CD4-positive, alpha-beta T cell treated with Interleukin-12 subunit alpha and Interleukin-12 subunit beta, for 1 hour (primary cell): ENCODE results near the gene RASA4B.
"Not testable (repeated sequence)": the region's sequence is repeated elsewhere in the genome, so short reads cannot be mapped to it uniquely, and the experiment has no call there.

Experiments used
- DNase-seq: peaks from one replicate; pipeline ENCODE4 v3.0.0-alpha.2; 2020

RASA4B gene

DNA sequence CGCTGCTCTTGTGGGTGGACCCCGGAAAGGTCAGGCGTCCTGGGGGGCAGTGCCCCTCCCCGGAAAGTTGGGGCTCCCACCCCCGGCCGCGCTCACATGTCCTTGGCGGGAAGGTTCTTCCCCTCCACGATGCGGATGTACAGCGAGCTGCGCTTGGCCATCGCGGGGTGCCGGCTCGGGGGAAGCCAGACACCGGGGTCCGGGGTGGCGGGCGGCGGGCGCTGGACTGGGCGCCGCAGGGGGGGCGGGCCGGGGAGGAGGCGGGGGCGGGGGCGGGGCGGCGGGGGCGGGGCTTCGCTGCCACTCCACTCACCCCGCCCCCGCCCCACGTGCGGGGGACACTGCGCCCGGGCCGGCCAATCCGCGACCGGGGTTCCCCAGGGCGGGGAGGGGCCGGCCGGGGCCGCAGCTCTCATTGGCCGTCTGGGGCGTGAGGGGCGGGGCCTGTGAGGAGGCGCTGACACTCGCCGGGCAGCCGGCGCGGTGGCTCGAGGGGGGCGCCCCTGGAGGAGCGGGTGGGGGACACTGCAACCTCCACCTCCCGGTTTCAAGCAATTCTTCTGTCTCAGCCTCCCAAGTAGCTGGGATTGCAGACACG lies at the start of gene RASA4B:
TSS of gene RASA4B (minus strand) at position 228 of the 598 bp plus-strand sequence. CDS start at position 161, 67 bp downstream.
- DNase-seq, result peak; percentile 43

DNA sequence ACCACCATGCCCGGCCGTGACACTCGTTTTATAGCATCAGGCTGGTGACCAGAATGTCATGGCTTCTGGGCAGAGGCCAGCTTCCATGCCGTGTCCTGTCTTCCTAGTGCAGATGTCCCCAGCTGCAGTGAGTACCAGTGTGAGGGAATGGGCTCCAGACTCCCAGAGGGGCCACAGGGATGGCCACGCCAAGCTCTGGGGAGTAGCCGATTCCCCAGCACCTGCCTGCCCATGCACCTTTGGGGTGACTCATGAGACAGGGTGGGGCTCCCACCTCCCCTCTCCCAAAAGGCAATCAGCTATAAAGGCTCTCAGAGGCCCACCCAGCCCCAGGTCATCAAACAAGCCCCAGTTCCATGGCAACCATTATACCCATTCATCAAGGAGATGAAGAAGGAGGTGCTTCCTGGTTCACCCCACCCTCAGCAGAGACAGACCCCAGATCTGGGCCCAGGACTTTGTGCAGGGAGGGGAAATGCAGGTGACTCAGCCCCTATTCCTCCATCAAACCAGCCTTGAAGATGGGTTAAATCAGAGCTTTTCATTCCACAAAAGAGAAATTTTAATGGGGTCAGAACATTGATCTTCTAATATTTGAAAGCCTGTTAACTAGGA lies 33.3 kb upstream of the RASA4B start, which contains the start of gene SPDYE2:
TSS of gene SPDYE2 (plus strand) at position 419 of the 615 bp plus-strand sequence. CDS start 2,030 bp downstream, outside the sequence.
- DNase-seq, result not testable (repeated sequence)

DNA sequence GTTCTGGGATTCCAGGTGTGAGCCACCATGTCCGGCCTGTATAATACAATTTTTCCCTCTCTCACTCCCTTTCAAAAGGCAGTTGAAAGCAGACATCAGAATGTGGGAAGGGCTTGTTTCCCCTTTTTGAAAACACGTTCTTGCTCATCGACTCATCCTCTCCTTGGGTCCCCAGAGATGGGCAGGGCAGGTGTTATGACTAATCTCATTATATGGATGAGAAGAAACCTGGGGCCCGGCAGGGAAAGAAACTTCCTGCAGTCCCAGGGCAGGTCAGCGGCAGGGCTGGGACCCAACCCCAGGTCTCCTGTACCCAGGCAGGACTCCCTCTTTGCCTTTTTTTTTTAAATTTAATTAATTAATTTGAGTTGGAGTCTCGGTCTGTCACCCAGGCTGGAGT lies 28.8 kb upstream of the RASA4B start:
- DNase-seq, result not testable (repeated sequence)

DNA sequence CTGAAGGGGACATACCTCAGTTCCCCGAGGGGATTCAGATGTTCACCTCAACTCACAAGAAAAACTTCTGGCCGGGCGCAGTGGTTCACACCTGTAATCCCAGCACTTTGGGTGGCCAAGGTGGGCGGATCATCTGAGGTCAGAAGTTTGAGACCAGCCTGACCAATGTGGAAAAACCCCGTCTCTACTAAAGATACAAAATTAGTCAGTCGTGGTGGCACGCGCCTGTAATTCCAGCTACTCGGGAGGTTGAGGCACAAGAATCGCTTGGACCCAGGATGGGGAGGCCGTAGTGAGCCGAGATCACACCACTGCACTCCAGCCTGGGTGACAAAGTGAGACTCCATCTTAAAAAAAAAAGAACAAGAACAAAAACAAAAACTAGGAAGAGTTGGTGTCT lies 27.7 kb upstream of the RASA4B start:
- not testable (repeated sequence) for DNase-seq

DNA sequence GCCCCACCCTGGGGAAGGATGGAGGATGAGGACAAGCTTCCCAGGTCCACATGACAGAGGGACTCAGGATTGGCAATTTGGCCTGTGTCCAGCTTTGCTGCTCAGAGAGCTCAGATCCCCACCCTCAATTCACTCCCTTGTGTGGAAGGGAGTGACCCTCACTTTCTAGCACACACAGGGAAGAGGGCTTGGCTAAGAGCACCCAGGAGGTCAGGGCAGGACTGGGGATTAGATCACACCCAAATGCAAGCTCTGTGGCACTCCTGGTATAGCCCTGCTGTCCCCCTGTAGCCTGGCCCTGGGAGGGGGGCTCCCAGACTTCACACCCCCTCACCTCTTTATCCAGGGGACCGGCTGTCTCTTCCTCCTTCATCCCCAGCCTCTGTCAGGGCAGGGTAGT lies 26.8 kb upstream of the RASA4B start:
- DNase-seq, result not testable (repeated sequence)

DNA sequence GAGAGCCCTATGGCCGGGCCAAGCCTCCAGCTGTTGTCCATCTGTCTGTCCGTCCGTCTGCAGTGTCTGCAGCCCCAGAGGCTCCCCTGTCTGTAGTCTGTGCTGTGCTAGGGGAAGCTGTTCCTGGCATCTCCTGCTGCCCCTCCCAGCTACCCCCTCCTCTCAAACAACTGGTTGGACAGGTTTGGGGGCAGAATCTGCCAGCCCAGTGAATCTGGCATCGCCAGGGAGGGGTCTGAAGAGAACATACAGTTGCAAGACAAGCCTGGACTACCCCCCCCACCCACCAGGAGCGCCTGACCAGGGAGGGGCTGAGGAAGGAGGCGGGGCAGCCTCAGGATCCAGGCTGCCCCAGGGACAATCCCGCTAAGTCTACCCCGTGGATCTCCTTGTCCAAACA lies 26.0 kb upstream of the RASA4B start, which contains the start of gene UPK3BL2:
TSS of gene UPK3BL2 (minus strand) at position 101 of the 400 bp plus-strand sequence. CDS start at position 41, 60 bp downstream.
- not testable (repeated sequence) for DNase-seq

DNA sequence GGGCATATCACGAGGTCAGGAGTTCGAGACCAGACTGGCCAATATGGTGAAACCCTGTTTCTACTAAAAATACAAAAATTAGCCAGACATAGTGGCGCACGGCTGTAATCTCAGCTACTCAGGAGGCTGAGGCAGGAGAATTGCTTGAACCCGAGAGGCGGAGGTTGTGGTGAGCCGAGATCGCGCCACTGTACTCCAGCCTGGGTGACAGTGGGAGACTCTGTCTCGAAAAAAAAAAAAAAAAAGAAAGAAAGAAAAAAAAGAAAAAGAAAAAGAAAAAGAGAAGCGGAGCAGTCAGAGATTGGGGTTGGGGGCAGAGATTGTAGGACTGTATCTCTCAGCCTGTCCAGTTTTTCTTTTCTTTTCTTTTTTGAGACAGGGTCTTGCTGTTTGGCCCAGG lies 25.2 kb upstream of the RASA4B start:
- DNase-seq, result not testable (repeated sequence)

DNA sequence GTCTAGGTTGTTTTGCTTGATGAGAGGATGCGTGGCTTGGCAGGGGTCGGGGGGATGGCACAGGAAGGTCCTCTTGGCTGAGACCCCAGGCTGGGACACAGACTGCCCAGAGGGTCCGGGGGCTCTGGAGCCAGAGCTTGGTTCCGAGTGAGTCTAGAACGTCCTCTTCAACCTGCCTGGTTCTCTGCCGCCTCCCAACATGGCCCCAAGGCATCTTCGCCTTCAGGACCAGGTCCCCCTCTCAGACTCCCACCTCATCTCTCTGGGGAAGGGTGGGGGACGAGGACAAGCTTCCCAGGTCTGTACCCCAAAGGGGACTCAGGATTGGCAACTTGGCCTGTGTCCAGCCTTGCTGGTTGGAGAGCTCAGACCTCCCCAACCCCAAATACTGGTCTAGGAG lies 24.5 kb upstream of the RASA4B start:
- not testable (repeated sequence) for DNase-seq

DNA sequence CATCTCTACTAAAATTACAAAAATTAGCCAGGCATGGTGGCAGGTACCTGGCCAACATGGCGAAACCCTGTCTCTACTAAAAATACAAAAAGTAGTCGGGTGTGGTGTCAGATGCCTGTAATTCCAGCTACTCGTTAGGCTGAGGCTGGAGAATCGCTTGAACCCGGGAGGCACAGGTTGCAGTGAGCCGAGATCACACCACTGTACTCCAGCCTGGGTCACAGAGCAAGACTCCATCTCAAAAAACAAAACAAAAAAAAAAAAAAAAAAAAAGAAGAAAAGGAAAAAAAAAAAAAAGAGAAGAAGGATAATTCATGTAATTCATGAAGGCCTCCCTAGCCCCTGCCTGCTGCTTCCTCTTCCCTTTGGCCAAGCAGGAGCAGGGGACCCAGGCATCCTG lies 23.0 kb upstream of the RASA4B start:
- DNase-seq, result not testable (repeated sequence)

DNA sequence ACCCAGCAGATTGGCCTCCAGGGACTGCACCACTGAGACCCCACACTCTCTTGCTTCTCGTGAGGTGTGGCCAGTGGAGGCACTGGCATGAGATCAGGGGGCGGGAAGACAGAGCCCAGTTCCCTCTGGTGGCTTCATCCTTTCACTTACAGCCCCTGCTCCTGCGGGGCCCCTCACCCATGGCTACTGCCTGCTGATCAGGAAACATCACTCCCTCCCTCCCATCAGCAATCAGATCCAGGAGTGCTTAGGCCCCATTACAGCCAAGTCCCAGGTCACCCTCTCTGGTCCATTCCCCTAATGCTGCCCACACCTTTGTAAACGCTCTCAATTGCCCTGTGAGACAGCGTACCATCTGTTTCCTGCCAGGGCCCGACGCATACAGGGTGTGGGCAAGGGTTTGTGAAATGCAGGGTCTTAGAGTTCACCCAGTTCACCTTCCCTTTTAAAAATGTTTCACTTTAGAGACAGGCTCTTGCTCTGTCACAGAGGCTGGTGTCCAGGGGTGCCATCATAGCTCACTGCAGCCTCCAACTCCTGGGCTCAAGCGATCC lies 17.6 kb upstream of the RASA4B start:
- DNase-seq, result not testable (repeated sequence)

DNA sequence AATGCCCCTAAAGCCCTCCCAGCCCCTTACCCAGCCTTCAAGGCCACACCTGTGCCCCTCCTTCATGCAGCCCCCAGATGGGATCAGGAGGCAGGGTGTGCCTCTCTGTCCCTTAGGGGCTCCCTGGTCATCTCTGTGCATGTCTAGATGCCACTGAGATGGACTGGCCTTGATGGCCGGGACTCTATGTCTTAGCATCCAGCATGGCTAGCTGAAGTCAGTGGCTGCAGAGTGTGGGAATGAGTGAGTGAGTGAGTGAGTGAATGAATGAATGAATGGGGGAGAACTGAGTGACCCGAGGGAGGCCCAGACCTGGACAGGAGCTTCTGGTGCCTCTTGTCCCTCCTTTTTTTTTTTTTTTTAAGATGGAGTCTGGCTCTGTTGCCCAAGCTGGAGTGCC lies 14.6 kb upstream of the RASA4B start:
- not testable (repeated sequence) for DNase-seq

DNA sequence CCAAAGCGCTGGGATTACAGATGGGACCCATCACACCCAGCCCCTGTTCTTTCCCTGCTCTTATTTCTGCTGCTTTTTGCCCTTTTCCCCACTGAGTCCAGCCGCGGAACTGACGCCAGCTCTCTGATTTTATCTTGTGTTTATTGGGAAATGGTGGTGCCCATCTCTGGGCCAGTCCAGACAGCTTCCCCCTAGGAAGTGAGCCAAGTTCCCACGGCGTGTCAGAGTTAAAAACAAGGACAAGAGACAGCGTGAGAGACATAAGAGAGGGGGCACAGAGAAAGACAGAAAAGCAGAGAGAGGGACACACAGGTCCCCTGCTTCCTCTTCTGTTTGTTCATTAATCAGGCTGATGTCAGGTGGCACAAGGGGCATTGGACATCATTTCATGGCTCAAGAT lies 14.0 kb upstream of the RASA4B start:
- not testable (repeated sequence) for DNase-seq

DNA sequence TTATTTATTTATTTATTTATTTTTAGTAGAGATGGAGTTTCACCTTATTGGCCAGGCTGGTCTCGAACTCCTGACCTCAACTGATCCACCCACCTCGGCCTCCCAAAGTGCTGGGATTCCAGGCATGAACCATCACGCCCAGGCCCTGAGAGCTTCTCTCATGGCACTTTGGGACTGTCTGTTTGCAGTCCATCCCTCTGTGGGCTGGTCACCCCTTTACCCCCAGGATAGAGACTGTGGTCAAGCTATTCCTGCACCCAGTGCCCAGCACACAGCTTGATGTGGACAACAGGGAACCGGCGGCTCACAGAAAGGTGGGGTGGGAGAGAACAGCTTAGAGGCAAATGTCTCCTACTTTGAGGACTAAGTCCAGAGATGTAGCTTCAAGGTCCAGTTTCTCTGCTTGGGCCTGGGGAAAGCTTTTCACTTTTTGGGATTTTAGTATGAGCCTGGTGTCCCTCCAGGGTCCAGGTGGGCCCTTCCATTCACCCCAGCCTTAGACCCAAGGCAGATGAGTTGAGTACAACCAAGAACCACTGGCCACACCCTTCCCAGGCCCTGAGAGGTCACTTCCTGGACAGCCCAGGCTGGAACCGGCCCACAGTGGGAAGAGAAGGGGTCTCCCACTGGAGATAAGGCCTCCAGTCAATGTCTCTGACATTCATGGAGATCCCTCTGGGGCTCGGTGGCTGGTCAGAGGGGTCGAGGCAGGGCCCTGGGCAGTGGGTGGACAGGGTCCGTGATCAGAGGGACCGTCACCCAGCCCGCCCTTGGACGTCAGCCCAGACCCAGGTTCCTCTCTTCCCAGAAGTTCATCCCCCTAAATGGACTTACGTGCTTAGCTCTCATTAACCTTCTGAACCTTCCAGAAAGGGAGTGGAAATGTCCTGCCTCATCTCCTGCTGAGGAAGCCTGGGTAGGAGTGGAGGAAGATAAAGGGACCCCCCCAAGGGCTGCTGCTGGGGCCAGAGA lies 10.5 kb upstream of the RASA4B start:
- not testable (repeated sequence) for DNase-seq

DNA sequence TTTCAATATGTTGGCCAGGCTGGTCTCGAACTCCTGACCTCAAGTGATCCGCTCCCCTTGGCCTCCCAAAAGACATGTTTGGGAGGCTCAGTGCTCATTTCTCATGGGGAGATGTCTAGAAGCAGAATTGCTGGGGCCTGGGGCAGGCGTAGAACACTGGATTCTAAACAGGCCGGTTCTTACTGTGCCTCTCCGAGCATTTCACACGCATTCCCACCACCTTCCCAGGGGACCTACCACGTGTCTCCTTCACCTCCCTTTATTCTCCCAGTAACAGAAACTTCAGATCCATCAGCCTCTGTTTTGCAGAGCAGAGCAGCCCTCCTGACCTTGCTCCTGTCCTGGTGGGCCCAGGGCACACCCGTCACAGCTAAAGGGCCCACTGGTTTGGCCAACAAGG lies 9.6 kb upstream of the RASA4B start:
- not testable (repeated sequence) for DNase-seq

DNA sequence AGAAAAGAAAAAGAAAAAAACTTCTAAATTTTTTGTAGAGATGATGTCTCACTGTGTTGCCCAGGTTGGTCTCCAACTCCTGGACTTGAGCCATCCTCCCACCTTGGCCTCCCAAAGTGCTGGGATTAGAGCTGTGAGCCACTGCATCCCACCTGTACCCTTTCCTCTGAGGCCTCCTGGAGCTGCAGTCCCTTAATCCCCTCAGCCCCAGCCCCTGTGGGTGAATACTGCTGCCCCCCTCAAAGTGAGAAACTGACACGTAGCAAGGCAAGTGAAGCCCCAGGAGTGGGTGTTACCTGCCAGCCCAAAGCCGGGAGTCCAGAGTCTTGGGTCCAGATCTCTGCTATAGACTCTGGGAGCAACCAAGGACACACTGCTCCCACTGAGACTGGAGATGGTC lies 7.2 kb upstream of the RASA4B start:
- DNase-seq, result not testable (repeated sequence)

DNA sequence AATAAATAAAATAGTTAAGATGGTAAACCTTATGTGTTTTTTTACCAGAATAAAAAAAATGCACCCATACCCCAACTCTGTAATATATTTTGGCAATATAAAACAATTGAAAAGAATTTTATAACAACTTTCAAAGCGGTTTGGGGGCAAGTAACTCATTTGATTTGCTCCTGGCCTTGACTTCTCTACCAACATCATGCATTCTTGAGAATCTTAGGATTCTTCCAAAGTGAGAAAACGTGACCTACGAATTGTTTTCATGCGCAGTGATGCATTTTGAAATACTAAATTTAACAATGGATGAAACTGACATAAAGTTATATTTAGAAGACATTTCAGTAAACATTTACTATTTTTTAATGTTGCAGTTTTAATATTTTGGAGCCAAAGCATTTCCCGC lies 3.2 kb upstream of the RASA4B start:
- DNase-seq, result not testable (repeated sequence)

DNA sequence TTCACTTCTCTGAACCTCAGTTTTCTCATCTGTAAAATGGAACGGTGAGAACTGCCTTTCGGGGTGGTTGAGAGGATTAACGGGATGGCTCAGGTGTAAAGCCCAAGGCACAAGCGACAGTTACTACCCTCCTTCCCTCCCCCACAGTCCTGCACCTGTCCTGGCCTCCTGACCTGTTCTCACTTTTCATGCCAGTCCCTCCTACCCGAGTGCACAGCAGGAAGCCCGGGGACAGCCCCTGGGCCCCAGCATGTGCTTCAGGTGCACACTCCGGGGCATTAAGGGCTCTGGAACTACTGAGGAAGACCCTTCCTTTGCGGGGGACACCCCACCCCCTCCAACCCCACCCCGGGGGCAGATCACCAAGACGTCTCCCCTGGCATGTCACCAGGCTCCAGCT lies 626 bp downstream of the RASA4B start:
- not testable (repeated sequence) for DNase-seq

DNA sequence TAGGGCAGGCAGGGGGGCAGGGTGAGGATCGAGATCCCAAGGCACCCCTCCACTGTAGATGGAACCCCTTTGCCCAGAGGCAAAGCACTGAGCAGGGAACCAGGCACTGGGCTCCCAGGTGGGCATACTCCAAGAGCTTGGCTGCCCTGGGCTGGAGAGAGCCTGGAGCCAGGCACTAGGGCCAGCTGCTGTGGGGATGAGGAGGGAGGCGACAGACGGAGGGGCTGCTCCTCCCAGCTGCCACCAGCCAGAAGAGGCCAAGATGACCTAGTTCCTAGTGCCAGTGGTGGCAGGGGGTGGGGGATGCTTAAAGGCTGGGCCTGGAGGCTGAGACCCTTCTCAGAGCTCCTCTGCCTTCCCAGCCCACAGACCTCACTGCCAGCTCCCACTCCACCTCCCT lies 1.7 kb downstream of the RASA4B start:
- DNase-seq, result not testable (repeated sequence)

DNA sequence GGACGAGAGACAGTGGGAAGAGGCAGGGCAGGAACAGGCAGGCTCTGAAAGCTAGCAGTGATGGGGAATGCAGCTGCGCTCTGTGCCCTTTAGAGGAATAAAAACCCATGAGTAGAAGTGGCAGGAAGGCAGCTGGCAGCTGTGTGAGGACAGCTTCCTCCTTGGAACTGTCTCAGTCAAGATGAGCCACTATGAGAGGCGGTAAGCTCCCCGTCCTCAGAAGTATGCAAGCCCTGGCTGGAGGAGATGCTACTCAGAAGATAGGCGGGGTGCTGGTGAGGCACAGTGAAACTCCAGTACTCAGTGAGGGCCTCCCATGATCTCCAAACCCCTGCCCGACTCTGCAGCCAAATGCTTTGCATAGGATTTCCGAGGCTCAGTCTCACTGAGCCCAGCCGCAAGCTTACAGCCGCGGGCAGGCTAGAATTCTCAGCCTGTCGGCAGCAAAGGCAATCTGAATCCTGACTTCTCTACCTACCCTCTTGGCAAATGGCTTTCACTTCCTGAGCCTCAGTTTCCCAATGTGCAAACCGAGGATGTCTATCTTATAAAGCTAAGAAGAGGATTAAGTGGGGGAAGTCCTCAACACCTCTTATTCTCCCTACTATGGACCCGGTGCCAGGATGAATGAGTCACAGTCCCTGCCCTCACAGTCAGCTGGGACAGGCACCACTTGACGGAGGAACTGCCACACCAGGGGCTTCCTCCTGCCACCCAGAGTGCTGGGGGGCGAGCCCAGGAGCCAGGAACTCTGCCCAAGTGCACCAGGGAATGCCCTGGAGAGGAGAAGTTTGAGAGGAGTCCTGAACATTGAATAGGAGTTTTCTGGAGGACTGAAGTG lies 2.5 kb downstream of the RASA4B start:
- not testable (repeated sequence) for DNase-seq

DNA sequence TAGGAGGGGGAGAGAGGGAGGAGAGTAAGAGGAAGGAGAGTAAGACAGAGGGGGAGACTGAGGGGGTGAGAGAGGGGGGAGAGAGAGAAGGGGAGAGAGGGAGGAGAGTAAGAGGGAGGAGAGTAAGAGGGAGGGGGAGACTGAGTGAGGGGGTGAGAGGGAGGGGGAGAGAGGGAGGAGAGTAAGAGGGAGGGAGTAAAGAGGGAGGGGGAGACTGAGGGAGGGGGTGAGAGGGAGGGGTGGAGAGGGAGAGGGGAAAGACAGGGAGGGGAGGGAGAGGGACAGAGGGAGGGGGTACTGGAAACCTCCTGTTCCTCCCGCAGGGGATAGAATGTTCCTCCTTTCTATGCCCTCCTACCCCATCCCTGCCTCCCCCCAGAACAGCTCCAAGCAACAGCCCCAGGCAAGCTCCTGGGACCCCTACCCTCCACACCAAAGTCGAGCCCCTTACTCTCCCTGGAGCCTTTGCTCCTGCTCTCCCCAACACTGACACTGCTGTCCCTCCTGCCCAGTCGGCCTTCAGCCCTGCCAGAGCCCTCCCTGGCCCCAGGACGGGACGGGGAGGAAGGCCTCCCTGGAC lies 4.8 kb downstream of the RASA4B start:
- peak; percentile 30 for DNase-seq

DNA sequence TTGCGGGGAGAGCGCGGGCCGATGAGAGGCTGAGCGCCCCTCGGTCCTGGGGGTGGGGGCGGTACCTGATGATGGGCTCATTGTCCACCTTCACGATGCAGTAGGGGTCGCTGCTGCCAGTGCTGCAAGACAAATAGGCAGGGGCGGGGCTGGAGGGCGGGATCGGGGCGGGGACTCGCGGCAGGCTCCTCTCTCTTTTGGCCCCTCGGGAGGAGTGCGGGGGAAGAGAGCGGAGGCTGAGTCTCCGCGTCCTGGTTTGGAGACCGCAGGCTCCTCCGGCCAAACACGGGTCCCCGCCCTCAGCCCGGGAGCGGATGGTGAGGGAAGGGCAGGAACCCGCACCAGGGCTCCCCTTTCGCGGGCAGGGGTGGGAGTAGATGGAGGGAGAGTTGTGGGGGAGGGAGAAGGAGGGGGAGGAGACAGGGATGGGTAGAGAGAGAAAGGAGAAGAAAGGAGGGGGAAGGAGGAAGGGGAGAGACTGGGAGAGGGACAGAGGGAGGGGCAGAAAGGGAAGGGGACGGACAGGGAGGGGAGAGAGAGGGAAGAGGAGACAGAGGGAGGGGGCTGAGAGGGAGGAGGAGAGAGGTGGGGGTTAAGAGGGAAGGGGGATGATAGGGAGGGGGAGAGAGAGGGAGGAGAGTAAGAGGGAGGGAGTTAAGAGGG lies 5.6 kb downstream of the RASA4B start:
- DNase-seq, result not testable (repeated sequence)
